ENCODE data around the gene DEFB132.
"Not testable (repeated sequence)": the region's sequence is repeated elsewhere in the genome, so short reads cannot be mapped to it uniquely, and the experiment has no call there.

Gene DEFB132

GRCh38 chr20:257419-257818, at the start of gene DEFB132:
Gene DEFB132 (plus strand): TSS chr20:257724. CDS start chr20:257779, 55 bp downstream.
- no peak for DNase-seq

- DNase-seq, result no peak
Measured at GRCh38 chr20:208942-209566, 48.5 kb upstream of the DEFB132 start.

GRCh38 chr20:210809-211502, 46.6 kb upstream of the DEFB132 start:
- no peak for DNase-seq

GRCh38 chr20:214383-214782, 43.1 kb upstream of the DEFB132 start:
- no peak for DNase-seq

GRCh38 chr20:215796-216195, 41.7 kb upstream of the DEFB132 start:
- DNase-seq, result no peak

- DNase-seq, result no peak
Measured at GRCh38 chr20:217266-217665, 40.3 kb upstream of the DEFB132 start.

GRCh38 chr20:219290-220115, 38.0 kb upstream of the DEFB132 start:
- no peak for DNase-seq

- DNase-seq, result no peak
Measured at GRCh38 chr20:221258-221830, 36.2 kb upstream of the DEFB132 start.

GRCh38 chr20:225879-226278, 31.6 kb upstream of the DEFB132 start:
- DNase-seq, result not testable (repeated sequence)

GRCh38 chr20:226958-227357, 30.6 kb upstream of the DEFB132 start, which contains the start of gene DEFB129:
Gene DEFB129 (plus strand): TSS chr20:227258. CDS start chr20:227289, 31 bp downstream.
- no peak for DNase-seq

- DNase-seq, result no peak
Measured at GRCh38 chr20:227439-228105, 30.0 kb upstream of the DEFB132 start.

GRCh38 chr20:235891-236290, 21.6 kb upstream of the DEFB132 start:
- DNase-seq, result no peak

GRCh38 chr20:237489-237888, 20.0 kb upstream of the DEFB132 start:
- DNase-seq, result peak in 1 of 4 experiments; percentile 3

GRCh38 chr20:237929-238328, 19.6 kb upstream of the DEFB132 start:
- DNase-seq, result no peak

- DNase-seq, result no peak
Measured at GRCh38 chr20:242905-243304, 14.6 kb upstream of the DEFB132 start.

GRCh38 chr20:251354-251753, 6.2 kb upstream of the DEFB132 start:
- DNase-seq, result no peak

- no peak for DNase-seq
Measured at GRCh38 chr20:252801-253200, 4.7 kb upstream of the DEFB132 start.

GRCh38 chr20:253447-253846, 4.1 kb upstream of the DEFB132 start:
- DNase-seq, result not testable (repeated sequence)

- DNase-seq, result no peak
Measured at GRCh38 chr20:258269-258858, 840 bp downstream of the DEFB132 start.

GRCh38 chr20:258963-259362, 1.4 kb downstream of the DEFB132 start:
- DNase-seq, result no peak

GRCh38 chr20:259981-260380, 2.5 kb downstream of the DEFB132 start:
- no peak for DNase-seq

GRCh38 chr20:263701-264100, 6.2 kb downstream of the DEFB132 start:
- DNase-seq, result no peak

All from activated naive CD4-positive, alpha-beta T cell (primary cell).